OCI-LY7 (cell line): ENCODE data around the gene SCN8A. TPM values are rescaled to one million over a fixed set of nuclear protein-coding genes. Genes with fewer than 3 reads are reported as not detected.

Experiments
- BruUV-seq: library from RNA; stranded (reverse); fragments of 400-500 nt; replicated peaks from 2 replicates; lab custom pipeline; 2021; lab: Mats Ljungman, UMichigan
- CTCF ChIA-PET: fragments of 300-600 bp; sonication (Branson Sonifier 250); formaldehyde crosslinking; loops from one replicate; lab custom pipeline; 2022; ENCODE audit warnings: antibody characterized with exemption; ENCODE audit not compliant: unreplicated experiment; lab: Charles Lee
- POLR2A ChIA-PET: fragments of 300-600 bp; sonication (Branson Sonifier 250); formaldehyde crosslinking; loops from one replicate; lab custom pipeline; 2022; ENCODE audit warnings: antibody characterized with exemption; lab: Charles Lee
- DNase-seq: peaks from one replicate; pipeline ENCODE4 v3.0.0-alpha.2; 2015; ENCODE audit warnings: low spot score
- H2AFZ ChIP-seq: fragments of 200-600 bp; sonication (generic), shearing (Covaris generic); 2 replicates; pipeline ENCODE4 v1.6.1; 2014; ENCODE audit warnings: mild to moderate bottlenecking, antibody characterized with exemption, low read length, moderate library complexity
- H3K27ac ChIP-seq: fragments of 200-600 bp; sonication (generic); 2 replicates; pipeline ENCODE4 v1.5.1; 2014; ENCODE audit warnings: mixed run types, low read depth, mild to moderate bottlenecking, moderate library complexity, low read length, inconsistent platforms; ENCODE audit not compliant: poor library complexity, severe bottlenecking
- H3K36me3 ChIP-seq: fragments of 200-600 bp; sonication (generic); 2 replicates; pipeline ENCODE4 v1.6.1; 2014; ENCODE audit warnings: mild to moderate bottlenecking, antibody characterized with exemption, low read length, moderate library complexity, mixed read lengths; ENCODE audit not compliant: insufficient read depth
- H3K4me1 ChIP-seq: fragments of 200-600 bp; sonication (generic); 2 replicates; pipeline ENCODE4 v1.5.1; 2014; ENCODE audit warnings: mild to moderate bottlenecking, low read length; ENCODE audit not compliant: insufficient read depth, poor library complexity, severe bottlenecking
- H3K4me2 ChIP-seq: fragments of 200-600 bp; sonication (generic); 2 replicates; pipeline ENCODE4 v1.6.1; 2014; ENCODE audit warnings: mild to moderate bottlenecking, low read length
- H3K4me3 ChIP-seq: fragments of 200-600 bp; sonication (generic); 2 replicates; pipeline ENCODE4 v1.5.1; 2014; ENCODE audit warnings: mild to moderate bottlenecking, low read depth, low read length; ENCODE audit not compliant: poor library complexity, severe bottlenecking
- H3K79me2 ChIP-seq: fragments of 200-600 bp; sonication (generic); 2 replicates; pipeline ENCODE4 v1.6.1; 2016; ENCODE audit warnings: low read depth, mild to moderate bottlenecking, low read length, moderate library complexity, mixed read lengths; ENCODE audit not compliant: insufficient read depth
- H3K9me2 ChIP-seq: fragments of 200-600 bp; sonication (generic); 2 replicates; pipeline ENCODE4 v1.6.1; 2016; ENCODE audit warnings: mild to moderate bottlenecking, low read length, mixed read lengths; ENCODE audit not compliant: insufficient read depth
- H3K9me3 ChIP-seq: fragments of 200-600 bp; sonication (generic); 2 replicates; pipeline ENCODE4 v1.6.1; 2014; ENCODE audit warnings: mild to moderate bottlenecking, mixed run types, low read length, mixed read lengths
- H4K20me1 ChIP-seq: fragments of 200-600 bp; sonication (generic); 2 replicates; pipeline ENCODE4 v1.6.1; 2014; ENCODE audit warnings: mild to moderate bottlenecking, antibody characterized with exemption, low read length, moderate library complexity, mixed read lengths; ENCODE audit not compliant: insufficient read depth
- CTCF ChIP-seq: fragments of 200-600 bp; sonication (generic); conservative IDR thresholded peaks from 2 replicates; pipeline ENCODE4 v1.5.1; 2014; ENCODE audit warnings: mild to moderate bottlenecking, antibody characterized with exemption, low read length, moderate library complexity, mixed read lengths
- EZH2phosphoT487 ChIP-seq: fragments of 200-600 bp; sonication (generic); IDR thresholded peaks from 2 replicates; pipeline ENCODE4 v1.6.1; 2018; ENCODE audit warnings: low read depth, borderline replicate concordance, mild to moderate bottlenecking, mixed run types, antibody characterized with exemption, low read length, moderate library complexity, mixed read lengths
- intact Hi-C: fragments of 100-400 bp; cut with micrococcal nuclease; formaldehyde crosslinking; loops from one replicate; pipeline ENCODE4 v1.10.0; 2022; ENCODE audit not compliant: unreplicated experiment
- total RNA-seq, 2 experiments: library from RNA; depleted of rRNA in 1 of 2; stranded (reverse); fragments of >200 nt in 1 of 2; shearing (Covaris generic) in 1 of 2; gene quantifications; 2 replicates each; pipeline ENCODE4 v1.2.3, GENCODE V29; 2014 to 2022

Gene SCN8A
- total RNA-seq, 2 experiments from 2014 or later: 0.88 to 2.6 TPM

GRCh38 chr12:51730745-51731144 is 139.7 kb downstream of the SCN8A start:
- TF ChIP-seq EZH2phosphoT487 (no peak), CTCF (no peak)

GRCh38 chr12:51740536-51740935 is 149.5 kb downstream of the SCN8A start:
- TF ChIP-seq CTCF: no peak
- no peak for TF ChIP-seq EZH2phosphoT487
- Histone ChIP-seq H4K20me1 (no peaks in the 10 kb centered on the region), H3K4me1 (no peaks in the 10 kb centered on the region), H3K4me2 (no peak overlapping the region), H3K9me2 (no peaks in the 10 kb centered on the region), H3K36me3 (no peaks in the 10 kb centered on the region), H3K4me3 (no peak overlapping the region), H2AFZ (no peak overlapping the region), H3K79me2 (no peaks in the 10 kb centered on the region), H3K9me3 (no peaks in the 10 kb centered on the region), H3K27ac (no peak overlapping the region)
- ChIA-PET CTCF (no interaction called here), POLR2A (no interaction called here)
- no peak for DNase-seq
- no TSS peak for BruUV-seq
- intact Hi-C loops: no loop called here

More at GRCh38 chr12:51730745-51731144, 139.7 kb downstream of the SCN8A start:
- no peaks in the 10 kb centered on the region for H3K4me1 ChIP-seq
- no peak overlapping the region for H2AFZ ChIP-seq
- H3K27ac ChIP-seq: no peak overlapping the region
- H3K9me3 ChIP-seq: no peaks in the 10 kb centered on the region; the same call in 1 of the 2 replicates
- H3K9me2 ChIP-seq: no peaks in the 10 kb centered on the region
- no peaks in the 10 kb centered on the region for H4K20me1 ChIP-seq
- no peak overlapping the region for H3K4me3 ChIP-seq
- no peak overlapping the region for H3K4me2 ChIP-seq
- POLR2A ChIA-PET: no interaction called here
- no peaks in the 10 kb centered on the region for H3K36me3 ChIP-seq
- DNase-seq: no peak
- intact Hi-C loops: no loop called here
- no TSS peak for BruUV-seq
- H3K79me2 ChIP-seq: no peaks in the 10 kb centered on the region
- CTCF ChIA-PET: no interaction called here

GRCh38 chr12:51744235-51744634 is 153.2 kb downstream of the SCN8A start:
- ChIA-PET CTCF (no interaction called here), POLR2A (interaction anchor here (0.7 kb wide), 1 partner anchor 47 kb away, joined by 3 read pairs; no protein-coding TSS in a partner anchor)
- intact Hi-C loops: no loop called here
- Histone ChIP-seq H3K79me2 (no peaks in the 10 kb centered on the region), H3K27ac (no peak overlapping the region), H3K4me1 (no peaks in the 10 kb centered on the region), H3K4me2 (no peak overlapping the region), H2AFZ (no peak overlapping the region), H3K36me3 (no peaks in the 10 kb centered on the region), H3K9me3 (no peaks in the 10 kb centered on the region), H3K4me3 (no peak overlapping the region), H3K9me2 (no peaks in the 10 kb centered on the region), H4K20me1 (no peaks in the 10 kb centered on the region)
- no peak for DNase-seq
- TF ChIP-seq EZH2phosphoT487 (no peak), CTCF (no peak)
- BruUV-seq: no TSS peak
